Thyroid gland (tissue), 4 donors: ENCODE data around the gene ZFAND3.

Source experiments
- POLR2A ChIP-seq, 2 donors: fragments of 450-650 bp; IDR thresholded peaks; one replicate each; pipeline ENCODE4 v1.6.1; 2017; ENCODE audit warnings: antibody characterized with exemption in 2 of 2, mild to moderate bottlenecking in 2 of 2, moderate library complexity in 1 of 2
- TF ChIP-seq, protein P1 (sequence below), 6 experiments: fragments of 200-600 bp in 3 of 6; fragments of 450-650 bp in 3 of 6; sonication (generic) in 3 of 6; IDR thresholded peaks; one replicate each; pipeline ENCODE4 v1.5.1; 2016 to 2019; ENCODE audit warnings: antibody characterized with exemption in 6 of 6, mild to moderate bottlenecking in 2 of 6, inconsistent platforms in 1 of 6, moderate library complexity in 1 of 6

DNA sequence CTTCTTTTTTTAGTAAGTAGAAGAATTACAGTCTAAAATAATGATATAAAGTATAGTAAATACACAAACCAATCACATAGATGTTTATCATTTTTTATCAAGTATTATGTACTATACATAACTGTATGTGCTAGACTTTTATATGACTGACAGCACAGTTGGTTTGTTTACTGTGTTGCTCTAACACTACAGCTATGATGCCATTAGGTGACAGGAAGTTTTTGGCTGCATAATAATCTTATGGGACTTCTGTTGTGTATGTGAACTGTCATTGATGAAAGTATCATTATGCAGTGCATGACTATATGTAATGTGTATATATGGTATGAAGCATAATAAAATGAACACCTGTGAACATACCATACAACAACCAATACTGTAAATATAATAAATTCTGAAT, 104.0 kb downstream of the ZFAND3 start:
- no peak for TF ChIP-seq POLR2A (IDR thresholded peaks at IDR 0.05)
- TF ChIP-seq, protein P1, sequence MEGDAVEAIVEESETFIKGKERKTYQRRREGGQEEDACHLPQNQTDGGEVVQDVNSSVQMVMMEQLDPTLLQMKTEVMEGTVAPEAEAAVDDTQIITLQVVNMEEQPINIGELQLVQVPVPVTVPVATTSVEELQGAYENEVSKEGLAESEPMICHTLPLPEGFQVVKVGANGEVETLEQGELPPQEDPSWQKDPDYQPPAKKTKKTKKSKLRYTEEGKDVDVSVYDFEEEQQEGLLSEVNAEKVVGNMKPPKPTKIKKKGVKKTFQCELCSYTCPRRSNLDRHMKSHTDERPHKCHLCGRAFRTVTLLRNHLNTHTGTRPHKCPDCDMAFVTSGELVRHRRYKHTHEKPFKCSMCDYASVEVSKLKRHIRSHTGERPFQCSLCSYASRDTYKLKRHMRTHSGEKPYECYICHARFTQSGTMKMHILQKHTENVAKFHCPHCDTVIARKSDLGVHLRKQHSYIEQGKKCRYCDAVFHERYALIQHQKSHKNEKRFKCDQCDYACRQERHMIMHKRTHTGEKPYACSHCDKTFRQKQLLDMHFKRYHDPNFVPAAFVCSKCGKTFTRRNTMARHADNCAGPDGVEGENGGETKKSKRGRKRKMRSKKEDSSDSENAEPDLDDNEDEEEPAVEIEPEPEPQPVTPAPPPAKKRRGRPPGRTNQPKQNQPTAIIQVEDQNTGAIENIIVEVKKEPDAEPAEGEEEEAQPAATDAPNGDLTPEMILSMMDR (IDR thresholded peaks at IDR 0.05): no peak
